Measurements from ENCODE around the gene OXER1. TPM values are rescaled to one million over a fixed set of nuclear protein-coding genes. Genes with fewer than 3 reads are reported as not detected.

OXER1 gene
- total and polyA plus RNA-seq, 2 of the 13 experiments (the other 11 are each of a cell fraction or from before 2014, with no cell fraction given): 8.0 to 9.0 TPM

GRCh38 chr2:42787788-42788477 lies 24.0 kb upstream of the OXER1 start (continued):
- TF ChIP-seq E2F1 (CRISPR knock-in tag; IDR thresholded peaks at IDR 0.05) (no peak), EZH2 (conservative IDR thresholded peaks at IDR 0.05; ENCODE audit: low read depth, low read length) (no peak), ZNF883 (CRISPR knock-in tag; IDR thresholded peaks at IDR 0.05; ENCODE audit: not compliant biosample characterization) (no peak), AFF4 (CRISPR knock-in tag; IDR thresholded peaks at IDR 0.05) (no peak), ZBTB37 (CRISPR knock-in tag; IDR thresholded peaks at IDR 0.05) (no peak), NFAT5 (CRISPR knock-in tag; IDR thresholded peaks at IDR 0.05) (no peak), TAF15 (IDR thresholded peaks at IDR 0.05; ENCODE audit: low read depth, low read length, poor library complexity, severe bottlenecking) (no peak), SMYD3 (CRISPR knock-in tag; IDR thresholded peaks at IDR 0.05) (no peak), POGZ (CRISPR knock-in tag; IDR thresholded peaks at IDR 0.05) (no peak), TFE3 (CRISPR knock-in tag; IDR thresholded peaks at IDR 0.05) (no peak), SALL2 (CRISPR knock-in tag; IDR thresholded peaks at IDR 0.05) (no peak), ELF1 (CRISPR knock-in tag; IDR thresholded peaks at IDR 0.05) (no peak), E2F2 (CRISPR knock-in tag; IDR thresholded peaks at IDR 0.05; ENCODE audit: borderline replicate concordance) (no peak), POLR2G (IDR thresholded peaks at IDR 0.05; ENCODE audit: low read depth, low read length) (no peak)
